BE2C (cell line): Measurements from ENCODE around the gene RASGRF1.

Experiments used
- DNase-seq: peaks from one replicate; pipeline ENCODE4 v3.0.0-alpha.2; 2020
- H3K27me3 ChIP-seq: fragments of 250-450 bp; sonication (Bioruptor Pico); 2 replicates; pipeline ENCODE4 v1.5.1; 2020; ENCODE audit warnings: mild to moderate bottlenecking
- H3K36me3 ChIP-seq: fragments of 250-450 bp; sonication (Bioruptor Pico); 2 replicates; pipeline ENCODE4 v1.5.1; 2020; ENCODE audit warnings: mild to moderate bottlenecking
- H3K4me1 ChIP-seq: fragments of 250-450 bp; sonication (Bioruptor Pico); 2 replicates; pipeline ENCODE4 v1.5.1; 2020
- H3K4me3 ChIP-seq: 2 replicates; pipeline ENCODE4 v1.5.1; 2011; ENCODE audit warnings: low read depth, low read length
- H3K9me3 ChIP-seq: fragments of 250-450 bp; sonication (Bioruptor Pico); 2 replicates; pipeline ENCODE4 v1.5.1; 2020
- TF ChIP-seq, protein P1 (sequence below): IDR thresholded peaks from 2 replicates; pipeline ENCODE4 v1.5.1; 2012; ENCODE audit warnings: mild to moderate bottlenecking, low read depth, low read length

The RASGRF1 gene

DNA sequence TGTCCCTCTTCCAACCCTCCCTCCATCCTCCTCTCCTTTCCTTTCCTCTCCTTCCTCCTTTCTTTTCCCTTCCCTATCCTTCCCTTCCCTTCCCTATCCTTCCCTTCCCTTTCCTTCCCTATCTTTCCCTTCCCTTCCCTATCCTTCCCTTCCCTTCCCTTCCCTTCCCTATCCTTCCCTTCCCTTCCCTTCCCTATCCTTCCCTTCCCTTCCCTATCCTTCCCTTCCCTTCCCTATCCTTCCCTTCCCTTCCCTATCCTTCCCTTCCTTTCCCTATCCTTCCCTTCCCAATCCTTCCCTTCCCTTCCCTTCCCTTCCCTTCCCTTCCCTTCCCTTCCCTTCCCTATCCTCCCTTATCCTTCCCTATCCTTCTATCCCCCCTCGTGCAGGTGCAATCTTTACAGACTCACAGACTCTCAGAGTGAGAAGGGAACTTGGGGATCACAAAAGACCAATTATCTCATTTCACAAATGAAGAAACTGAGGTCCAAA, 31.5 kb downstream of the RASGRF1 start:
- TF ChIP-seq, protein P1, sequence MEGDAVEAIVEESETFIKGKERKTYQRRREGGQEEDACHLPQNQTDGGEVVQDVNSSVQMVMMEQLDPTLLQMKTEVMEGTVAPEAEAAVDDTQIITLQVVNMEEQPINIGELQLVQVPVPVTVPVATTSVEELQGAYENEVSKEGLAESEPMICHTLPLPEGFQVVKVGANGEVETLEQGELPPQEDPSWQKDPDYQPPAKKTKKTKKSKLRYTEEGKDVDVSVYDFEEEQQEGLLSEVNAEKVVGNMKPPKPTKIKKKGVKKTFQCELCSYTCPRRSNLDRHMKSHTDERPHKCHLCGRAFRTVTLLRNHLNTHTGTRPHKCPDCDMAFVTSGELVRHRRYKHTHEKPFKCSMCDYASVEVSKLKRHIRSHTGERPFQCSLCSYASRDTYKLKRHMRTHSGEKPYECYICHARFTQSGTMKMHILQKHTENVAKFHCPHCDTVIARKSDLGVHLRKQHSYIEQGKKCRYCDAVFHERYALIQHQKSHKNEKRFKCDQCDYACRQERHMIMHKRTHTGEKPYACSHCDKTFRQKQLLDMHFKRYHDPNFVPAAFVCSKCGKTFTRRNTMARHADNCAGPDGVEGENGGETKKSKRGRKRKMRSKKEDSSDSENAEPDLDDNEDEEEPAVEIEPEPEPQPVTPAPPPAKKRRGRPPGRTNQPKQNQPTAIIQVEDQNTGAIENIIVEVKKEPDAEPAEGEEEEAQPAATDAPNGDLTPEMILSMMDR, result no peak
- no peaks in the 10 kb centered on the region for H3K4me1 ChIP-seq
- H3K27me3 ChIP-seq, result peaks cover 3% of the 10 kb centered on the region; the same call in 1 of the 2 replicates
- H3K9me3 ChIP-seq, result no peaks in the 10 kb centered on the region
- DNase-seq, result no peak
- no peak overlapping the region for H3K4me3 ChIP-seq
- H3K36me3 ChIP-seq, result no peaks in the 10 kb centered on the region

DNA sequence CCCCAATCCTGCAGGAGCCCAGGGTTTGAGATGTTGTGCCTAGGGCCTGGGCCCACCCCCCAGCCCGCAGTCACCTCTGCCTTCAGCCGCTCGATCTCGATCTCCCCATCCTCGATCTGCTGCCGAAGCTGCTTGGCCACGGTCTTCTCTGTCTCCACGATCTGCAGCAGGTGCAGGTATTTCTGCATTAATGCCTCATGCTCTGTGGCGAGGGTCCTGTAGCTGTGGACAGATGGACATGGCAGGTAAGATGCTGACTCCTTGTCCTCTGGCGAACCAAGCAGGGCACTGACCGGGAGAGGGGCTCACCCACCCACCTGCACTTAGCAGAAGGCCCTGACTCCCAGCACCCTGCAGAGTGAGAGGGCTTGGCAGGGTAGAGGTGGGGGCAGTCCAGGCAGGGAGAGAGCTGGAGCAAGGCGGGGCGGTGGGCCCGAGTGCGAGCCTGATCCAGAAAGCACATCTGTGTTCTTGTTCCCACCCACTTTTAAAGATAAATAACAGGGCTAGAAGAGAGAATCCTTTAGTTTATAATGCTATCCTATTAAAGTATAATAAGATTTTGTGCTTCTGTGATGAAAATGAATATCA, 32.2 kb downstream of the RASGRF1 start:
- TF ChIP-seq, protein P1, result no peak
- no peaks in the 10 kb centered on the region for H3K9me3 ChIP-seq
- H3K27me3 ChIP-seq, result peaks cover 3% of the 10 kb centered on the region; the same call in 1 of the 2 replicates
- no peaks in the 10 kb centered on the region for H3K4me1 ChIP-seq
- H3K4me3 ChIP-seq, result no peak overlapping the region
- H3K36me3 ChIP-seq, result no peaks in the 10 kb centered on the region
- DNase-seq, result no peak

DNA sequence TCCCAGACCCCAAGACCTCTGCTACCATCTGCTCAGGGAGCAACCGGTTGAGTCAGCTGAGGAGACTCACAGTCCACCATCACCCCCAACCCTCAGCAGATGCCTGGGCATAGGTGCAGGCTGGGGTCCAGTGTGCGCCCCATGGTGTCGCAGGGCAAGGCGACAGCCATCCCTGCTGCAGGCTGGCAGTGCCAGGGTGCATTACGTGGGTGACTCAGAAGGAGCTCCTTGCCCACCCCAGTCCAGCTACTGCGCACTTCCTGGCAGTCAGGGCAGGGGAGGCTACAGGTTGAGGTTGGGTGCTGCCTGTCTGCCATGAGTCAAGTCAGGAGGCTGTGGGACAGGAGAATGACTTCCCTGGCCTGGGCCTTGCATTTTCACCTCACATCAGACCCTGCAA, 33.5 kb downstream of the RASGRF1 start:
- no peak overlapping the region for H3K4me3 ChIP-seq
- peaks cover 3% of the 10 kb centered on the region; the same call in 1 of the 2 replicates for H3K27me3 ChIP-seq
- no peaks in the 10 kb centered on the region for H3K4me1 ChIP-seq
- TF ChIP-seq, protein P1, result no peak
- no peak for DNase-seq
- H3K36me3 ChIP-seq, result no peaks in the 10 kb centered on the region
- no peaks in the 10 kb centered on the region for H3K9me3 ChIP-seq

DNA sequence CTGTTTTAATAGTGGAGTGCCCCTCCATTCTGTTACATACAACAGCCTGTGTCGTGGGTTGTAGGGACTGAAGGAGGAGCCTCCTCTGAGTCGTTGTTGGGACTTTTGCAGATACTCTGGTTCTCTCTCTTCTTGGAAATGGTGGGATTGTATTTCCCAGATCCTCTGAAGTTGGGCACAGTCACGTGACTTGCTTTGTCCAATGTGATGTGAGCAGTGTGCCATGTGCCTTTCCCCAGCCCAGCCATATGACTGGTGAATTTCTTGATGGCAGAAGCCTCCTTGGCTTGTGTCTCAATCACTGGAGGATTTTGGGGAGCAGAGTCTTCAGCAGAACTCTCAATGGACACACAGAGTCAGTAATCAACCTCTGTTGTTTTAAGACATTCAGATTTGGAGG, 36.2 kb downstream of the RASGRF1 start:
- TF ChIP-seq, protein P1, result no peak
- Histone ChIP-seq H3K36me3 (no peaks in the 10 kb centered on the region), H3K27me3 (peaks cover 3% of the 10 kb centered on the region; the same call in 1 of the 2 replicates)

DNA sequence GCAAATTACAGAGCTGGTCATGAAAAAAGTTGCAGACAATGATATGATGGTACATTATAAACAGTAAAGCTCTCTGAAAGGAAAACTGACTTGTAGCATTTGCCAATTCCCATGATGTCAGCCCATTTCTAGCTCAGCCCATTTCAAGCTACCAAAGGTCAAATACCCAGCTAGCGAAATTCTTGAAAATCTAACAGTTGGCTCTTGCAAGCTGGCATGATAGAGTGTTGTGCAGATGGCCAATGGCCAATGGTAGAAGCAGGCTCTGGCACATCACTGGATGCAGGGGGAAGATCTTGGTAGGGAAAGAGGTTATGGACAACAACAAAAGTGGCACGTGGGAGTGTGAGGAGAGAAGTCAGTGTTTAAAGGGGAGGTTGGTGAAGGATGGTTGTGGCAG, 36.7 kb downstream of the RASGRF1 start:
- H3K36me3 ChIP-seq, result no peaks in the 10 kb centered on the region
- TF ChIP-seq, protein P1, result no peak
- DNase-seq, result no peak
- peaks cover 3% of the 10 kb centered on the region; the same call in 1 of the 2 replicates for H3K27me3 ChIP-seq
- H3K9me3 ChIP-seq, result no peaks in the 10 kb centered on the region
- no peak overlapping the region for H3K4me3 ChIP-seq
- no peaks in the 10 kb centered on the region for H3K4me1 ChIP-seq

More for the DNA sequence above, 36.2 kb downstream of the RASGRF1 start:
- no peak overlapping the region for H3K4me3 ChIP-seq
- DNase-seq, result no peak
- H3K4me1 ChIP-seq, result no peaks in the 10 kb centered on the region
- no peaks in the 10 kb centered on the region for H3K9me3 ChIP-seq

DNA sequence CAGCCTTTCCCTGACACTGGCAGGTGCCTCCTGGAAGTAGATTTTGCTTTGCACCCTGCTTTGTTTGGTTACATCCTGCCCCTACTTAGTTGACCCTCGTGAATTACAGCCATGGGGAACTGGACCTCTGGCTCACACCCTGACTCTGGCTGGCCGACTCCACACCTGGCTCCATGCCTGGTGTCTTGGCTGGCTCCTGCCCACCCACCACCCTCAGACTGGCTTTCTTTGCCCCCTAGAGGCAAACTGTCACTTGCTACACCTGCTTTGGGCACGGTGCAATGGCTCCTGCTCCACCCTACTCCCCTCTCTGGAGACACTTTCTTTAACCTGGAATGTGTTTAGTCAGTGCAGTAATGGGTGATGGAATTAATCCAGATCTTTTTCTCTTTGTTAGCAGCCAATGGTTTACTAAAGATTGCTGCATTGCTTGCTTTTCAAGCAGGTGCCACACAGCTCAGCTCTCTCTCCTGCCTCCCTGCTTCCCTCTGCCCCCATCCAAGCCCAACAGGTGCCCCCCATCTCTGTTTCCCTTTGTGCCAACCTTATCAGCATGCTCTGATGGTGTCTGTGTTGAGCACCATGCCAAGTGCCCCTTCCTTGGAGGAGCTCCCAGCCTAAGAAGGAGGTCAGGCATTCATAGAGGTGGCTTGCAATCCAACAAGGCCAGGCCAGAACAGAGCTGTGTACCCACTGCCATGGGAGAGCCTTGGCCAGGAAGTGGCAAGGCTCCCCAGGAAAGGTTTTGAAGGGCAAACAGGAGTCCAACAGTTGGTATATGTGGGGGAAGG, 38.4 kb downstream of the RASGRF1 start:
- H3K27me3 ChIP-seq, result no peaks in the 10 kb centered on the region
- TF ChIP-seq, protein P1, result no peak
- no peaks in the 10 kb centered on the region for H3K9me3 ChIP-seq
- no peaks in the 10 kb centered on the region for H3K4me1 ChIP-seq
- no peaks in the 10 kb centered on the region for H3K36me3 ChIP-seq
- no peak for DNase-seq
- no peak overlapping the region for H3K4me3 ChIP-seq
